GM21423 (cell line): ENCODE results near the gene PADI2.
"Not testable (repeated sequence)": the region's sequence is repeated elsewhere in the genome, so short reads cannot be mapped to it uniquely, and the experiment has no call there.

Experiments used
- ATAC-seq: cut with Tn5 transposase; IDR thresholded peaks from one replicate; pipeline ENCODE4 v1.9.1; 2021; ENCODE audit warnings: mild to moderate bottlenecking, moderate library complexity; ENCODE audit not compliant: unreplicated experiment

The PADI2 gene

GRCh38 chr1:17086751-17087150, 32.5 kb downstream of the PADI2 start:
- no peak for ATAC-seq

GRCh38 chr1:17084787-17085186, 34.5 kb downstream of the PADI2 start:
- ATAC-seq = no peak

- ATAC-seq = no peak
Measured at GRCh38 chr1:17082761-17083160, 36.5 kb downstream of the PADI2 start.

GRCh38 chr1:17081439-17081838, 37.8 kb downstream of the PADI2 start:
- no peak for ATAC-seq

- no peak for ATAC-seq
Measured at GRCh38 chr1:17080880-17081279, 38.4 kb downstream of the PADI2 start.

GRCh38 chr1:17080085-17080759, 39.0 kb downstream of the PADI2 start:
- no peak for ATAC-seq

GRCh38 chr1:17078991-17079868, 40.0 kb downstream of the PADI2 start:
- no peak for ATAC-seq

- no peak for ATAC-seq
Measured at GRCh38 chr1:17075470-17076255, 43.6 kb downstream of the PADI2 start.

- ATAC-seq = no peak
Measured at GRCh38 chr1:17071794-17072193, 47.5 kb downstream of the PADI2 start.

GRCh38 chr1:17070163-17070525, 49.1 kb downstream of the PADI2 start:
- no peak for ATAC-seq

GRCh38 chr1:17069452-17070162, 49.6 kb downstream of the PADI2 start:
- no peak for ATAC-seq

- ATAC-seq = no peak
Measured at GRCh38 chr1:17068789-17069188, 50.5 kb downstream of the PADI2 start.

GRCh38 chr1:17067465-17068240, 51.6 kb downstream of the PADI2 start:
- no peak for ATAC-seq

GRCh38 chr1:17067069-17067426, 52.2 kb downstream of the PADI2 start:
- no peak for ATAC-seq

GRCh38 chr1:17066361-17067068, 52.7 kb downstream of the PADI2 start:
- no peak for ATAC-seq

- ATAC-seq = no peak
Measured at GRCh38 chr1:17065666-17066065, 53.6 kb downstream of the PADI2 start.

- not testable (repeated sequence) for ATAC-seq
Measured at GRCh38 chr1:17062751-17063150, 56.5 kb downstream of the PADI2 start.

- no peak for ATAC-seq
Measured at GRCh38 chr1:17061892-17062291, 57.4 kb downstream of the PADI2 start.

- no peak for ATAC-seq
Measured at GRCh38 chr1:17061486-17061885, 57.8 kb downstream of the PADI2 start.

- no peak for ATAC-seq
Measured at GRCh38 chr1:17060306-17060749, 58.9 kb downstream of the PADI2 start.
